Peyer's patch (tissue), 4 donors: ENCODE results near the gene MRPL58.

Experiments
- CTCF ChIP-seq, 6 experiments: fragments of 450-650 bp in 4 of 6; fragments of 200-600 bp in 2 of 6; sonication (generic) in 1 of 6; IDR thresholded peaks; one replicate each; pipeline ENCODE4 v1.5.1; 2017 to 2019; ENCODE audit warnings: antibody characterized with exemption in 6 of 6, mild to moderate bottlenecking in 3 of 6, moderate library complexity in 1 of 6
- POLR2A ChIP-seq, 2 donors: fragments of 450-650 bp; IDR thresholded peaks; one replicate each; pipeline ENCODE4 v1.5.1; 2017; ENCODE audit warnings: antibody characterized with exemption in 2 of 2, mild to moderate bottlenecking in 2 of 2, moderate library complexity in 2 of 2

GRCh38 chr17:74975943-74976342 is 36.5 kb upstream of the MRPL58 start:
- TF ChIP-seq CTCF (IDR thresholded peaks at IDR 0.05) (no peak), POLR2A (IDR thresholded peaks at IDR 0.05) (no peak)
